ENCODE measurements around the gene TRMT6.

The TRMT6 gene

DNA sequence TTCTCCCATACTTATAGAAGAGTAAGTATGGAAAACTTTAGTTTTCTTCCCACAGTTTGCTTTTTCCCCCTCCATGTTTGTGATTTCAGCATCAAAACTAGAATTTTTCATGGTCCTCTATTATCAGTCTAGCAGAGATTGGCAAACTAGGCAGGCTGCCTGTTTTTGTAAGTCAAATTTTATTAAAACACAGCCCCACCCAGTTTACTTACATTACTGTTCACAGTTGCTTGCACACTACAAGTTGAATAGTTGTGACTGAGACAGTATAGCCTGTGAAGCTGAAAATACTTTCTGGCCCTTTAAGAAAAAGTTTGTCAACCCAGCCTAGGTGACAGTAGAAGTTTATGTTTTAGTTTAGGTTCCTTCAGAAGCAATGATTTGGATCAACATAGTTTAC lies 19.6 kb upstream of the TRMT6 start:
- Histone ChIP-seq H3K36me3 (peaks cover 58% of the 10 kb centered on the region), H3K4me3 (ENCODE audit: low read depth, low read length) (no peak overlapping the region), H3K4me1 (no peaks in the 10 kb centered on the region), H3K27me3 (no peaks in the 10 kb centered on the region; the same call in 1 of the 2 replicates), H3K9me3 (no peaks in the 10 kb centered on the region)
- no peak for DNase-seq
- TF ChIP-seq, protein P1, sequence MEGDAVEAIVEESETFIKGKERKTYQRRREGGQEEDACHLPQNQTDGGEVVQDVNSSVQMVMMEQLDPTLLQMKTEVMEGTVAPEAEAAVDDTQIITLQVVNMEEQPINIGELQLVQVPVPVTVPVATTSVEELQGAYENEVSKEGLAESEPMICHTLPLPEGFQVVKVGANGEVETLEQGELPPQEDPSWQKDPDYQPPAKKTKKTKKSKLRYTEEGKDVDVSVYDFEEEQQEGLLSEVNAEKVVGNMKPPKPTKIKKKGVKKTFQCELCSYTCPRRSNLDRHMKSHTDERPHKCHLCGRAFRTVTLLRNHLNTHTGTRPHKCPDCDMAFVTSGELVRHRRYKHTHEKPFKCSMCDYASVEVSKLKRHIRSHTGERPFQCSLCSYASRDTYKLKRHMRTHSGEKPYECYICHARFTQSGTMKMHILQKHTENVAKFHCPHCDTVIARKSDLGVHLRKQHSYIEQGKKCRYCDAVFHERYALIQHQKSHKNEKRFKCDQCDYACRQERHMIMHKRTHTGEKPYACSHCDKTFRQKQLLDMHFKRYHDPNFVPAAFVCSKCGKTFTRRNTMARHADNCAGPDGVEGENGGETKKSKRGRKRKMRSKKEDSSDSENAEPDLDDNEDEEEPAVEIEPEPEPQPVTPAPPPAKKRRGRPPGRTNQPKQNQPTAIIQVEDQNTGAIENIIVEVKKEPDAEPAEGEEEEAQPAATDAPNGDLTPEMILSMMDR (IDR thresholded peaks at IDR 0.05; ENCODE audit: low read depth, low read length), result no peak

DNA sequence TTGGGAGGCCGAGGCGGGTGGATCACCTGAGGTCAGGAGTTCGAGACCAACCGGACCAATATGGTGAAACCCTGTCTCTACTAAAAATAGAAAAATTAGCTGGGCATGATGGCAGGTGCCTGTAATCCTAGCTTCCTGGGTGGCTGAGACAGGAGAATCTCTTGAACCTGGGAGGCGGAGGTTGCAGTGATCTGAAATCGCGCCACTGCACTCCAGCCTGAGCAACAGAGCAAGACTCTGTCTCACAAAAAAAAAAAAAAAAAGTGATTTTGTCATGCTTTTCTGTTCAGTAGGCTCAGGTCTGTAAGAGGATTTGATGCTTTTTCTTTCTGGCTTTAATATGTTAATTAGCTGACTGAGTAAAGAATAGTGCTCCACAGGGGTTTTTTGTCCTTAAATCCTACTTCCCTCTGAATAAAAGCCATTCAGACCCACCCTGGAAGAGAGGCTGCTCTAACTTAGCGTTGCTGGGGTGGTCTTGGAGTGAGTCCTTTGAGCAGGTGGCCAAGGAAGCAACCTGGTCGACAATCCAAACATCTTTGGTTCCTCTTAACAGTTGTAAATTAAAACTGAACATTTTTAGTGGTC lies 19.1 kb upstream of the TRMT6 start:
- H3K4me3 ChIP-seq (ENCODE audit: low read depth, low read length), result no peak overlapping the region
- H3K4me1 ChIP-seq, result no peaks in the 10 kb centered on the region
- H3K36me3 ChIP-seq, result peaks cover 58% of the 10 kb centered on the region
- no peaks in the 10 kb centered on the region; the same call in 1 of the 2 replicates for H3K27me3 ChIP-seq
- H3K9me3 ChIP-seq, result no peaks in the 10 kb centered on the region
- DNase-seq, result no peak
- TF ChIP-seq, protein P1 (IDR thresholded peaks at IDR 0.05; ENCODE audit: low read depth, low read length), result no peak

DNA sequence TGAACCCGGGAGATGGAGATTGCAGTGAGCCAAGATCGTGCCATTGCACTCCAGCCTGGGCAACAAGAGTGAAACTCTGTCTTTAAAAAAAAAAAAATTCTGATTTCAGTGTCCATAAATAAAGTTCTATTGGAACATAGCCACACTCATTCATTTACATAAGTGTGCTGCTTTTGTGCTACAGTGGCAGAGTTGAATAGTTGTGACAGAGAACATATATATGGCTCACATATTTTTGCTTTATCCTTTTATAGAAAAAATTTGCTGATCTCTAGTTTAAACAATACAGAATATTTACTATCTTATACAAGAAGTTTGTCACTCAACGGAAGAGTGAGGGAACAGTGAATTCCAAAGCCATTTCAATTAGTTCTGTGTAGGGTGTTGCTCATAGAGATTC lies 18.1 kb upstream of the TRMT6 start:
- TF ChIP-seq, protein P1 (IDR thresholded peaks at IDR 0.05; ENCODE audit: low read depth, low read length), result no peak
- Histone ChIP-seq H3K9me3 (no peaks in the 10 kb centered on the region), H3K27me3 (no peaks in the 10 kb centered on the region; the same call in 1 of the 2 replicates), H3K36me3 (peaks cover 61% of the 10 kb centered on the region), H3K4me1 (no peaks in the 10 kb centered on the region), H3K4me3 (ENCODE audit: low read depth, low read length) (no peak overlapping the region)
- DNase-seq, result no peak

DNA sequence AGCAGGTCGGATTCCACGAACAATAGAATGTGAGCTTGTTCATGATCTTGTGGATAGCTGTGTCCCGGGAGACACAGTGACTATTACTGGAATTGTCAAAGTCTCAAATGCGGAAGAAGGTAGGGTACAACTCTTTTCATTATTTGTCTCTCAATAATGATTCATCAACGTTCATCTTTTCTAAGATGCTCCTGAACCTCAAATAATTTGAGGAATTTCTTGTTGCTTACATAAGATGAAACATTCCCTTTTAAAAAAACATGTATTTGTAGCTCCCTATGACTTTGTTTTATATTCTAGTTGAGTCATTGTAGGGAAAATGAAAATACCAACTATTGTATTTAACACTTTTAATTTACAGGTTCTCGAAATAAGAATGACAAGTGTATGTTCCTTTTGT lies 17.1 kb upstream of the TRMT6 start:
- Histone ChIP-seq H3K27me3 (no peaks in the 10 kb centered on the region; the same call in 1 of the 2 replicates), H3K4me3 (ENCODE audit: low read depth, low read length) (no peak overlapping the region), H3K9me3 (no peaks in the 10 kb centered on the region), H3K36me3 (peaks cover 66% of the 10 kb centered on the region), H3K4me1 (no peaks in the 10 kb centered on the region)
- TF ChIP-seq, protein P1 (IDR thresholded peaks at IDR 0.05; ENCODE audit: low read depth, low read length), result no peak
- no peak for DNase-seq

DNA sequence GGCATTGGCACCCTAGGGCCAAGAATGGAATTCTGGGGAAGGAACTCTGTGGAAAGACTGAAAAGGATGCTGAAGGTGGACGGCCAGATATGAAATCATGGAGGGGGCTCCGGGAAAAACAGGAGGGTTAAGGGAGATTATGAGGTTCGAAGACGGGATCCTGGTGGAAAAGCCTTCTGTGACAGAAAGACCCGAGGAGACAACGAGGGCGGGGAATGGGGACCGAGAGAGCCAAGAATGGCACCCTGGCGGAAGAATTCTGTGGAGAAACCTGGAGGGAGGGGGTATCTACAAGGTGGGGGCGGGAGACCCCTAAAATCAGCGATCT lies 426 bp downstream of the TRMT6 start:
- Histone ChIP-seq H3K9me3 (no peaks in the 10 kb centered on the region), H3K27me3 (no peaks in the 10 kb centered on the region), H3K4me1 (no peaks in the 10 kb centered on the region), H3K36me3 (peaks cover 58% of the 10 kb centered on the region), H3K4me3 (ENCODE audit: low read depth, low read length) (peak overlapping the region; percentile 69)
- DNase-seq, result no peak
- TF ChIP-seq, protein P1 (IDR thresholded peaks at IDR 0.05; ENCODE audit: low read depth, low read length), result no peak

DNA sequence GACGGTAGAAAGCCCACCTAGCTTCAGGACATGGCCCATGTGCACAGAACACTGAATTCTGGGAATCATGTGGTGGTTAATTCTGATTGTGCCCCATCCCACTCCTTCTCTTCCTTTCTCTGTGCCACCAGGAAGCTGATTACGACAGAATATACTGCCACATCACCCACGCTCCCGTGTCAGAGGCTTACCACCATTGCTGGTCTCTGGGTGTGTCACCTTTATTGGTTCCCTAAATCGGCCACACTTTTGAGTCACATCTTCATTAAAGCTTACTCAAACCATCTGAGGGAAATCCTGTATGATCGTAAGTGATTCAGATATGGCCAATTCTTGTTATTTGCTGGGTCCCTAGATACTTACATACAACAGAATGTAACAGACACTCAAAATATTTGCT lies 3.1 kb downstream of the TRMT6 start:
- peaks cover 54% of the 10 kb centered on the region for H3K36me3 ChIP-seq
- TF ChIP-seq, protein P1 (IDR thresholded peaks at IDR 0.05; ENCODE audit: low read depth, low read length), result no peak
- no peaks in the 10 kb centered on the region for H3K27me3 ChIP-seq
- H3K4me3 ChIP-seq (ENCODE audit: low read depth, low read length), result no peak overlapping the region
- H3K4me1 ChIP-seq, result no peaks in the 10 kb centered on the region
- H3K9me3 ChIP-seq, result no peaks in the 10 kb centered on the region
- no peak for DNase-seq
